ENCODE measurements around the gene DSG4.

Gene DSG4

GRCh38 chr18:31407649-31408048 is 31.1 kb downstream of the DSG4 start:
- no peaks in the 10 kb centered on the region for H3K36me3 ChIP-seq (ENCODE audit: control insufficient read depth in 2 of 2, insufficient read depth in 1 of 2, low read length in 2 of 2)
- H3K9me3 ChIP-seq (ENCODE audit: control insufficient read depth, insufficient read depth, low read depth, low read length), result no peaks in the 10 kb centered on the region
- H3K4me1 ChIP-seq (ENCODE audit: control insufficient read depth, insufficient read depth, low read length), result no peaks in the 10 kb centered on the region
- TF ChIP-seq KLF7 (tag by site-specific recombination; IDR thresholded peaks at IDR 0.05; ENCODE audit: borderline replicate concordance) (no peak), SP7 (tag by site-specific recombination; IDR thresholded peaks at IDR 0.05) (no peak), SCRT1 (tag by site-specific recombination; IDR thresholded peaks at IDR 0.05; ENCODE audit: borderline replicate concordance) (no peak)
- ChIA-PET POLR2A (no interaction called here), CTCF (interaction anchor here (2.3 kb wide), 1 partner anchor 16 kb away, joined by 14 read pairs; no protein-coding TSS in a partner anchor)
- H3K4me3 ChIP-seq (ENCODE audit: low read depth, low read length), result no peak overlapping the region
- H3K27ac ChIP-seq (ENCODE audit: extremely low read depth, low read depth, low read length), result no peak overlapping the region

GRCh38 chr18:31409276-31409675 is 32.7 kb downstream of the DSG4 start:
- POLR2A ChIA-PET, result no interaction called here
- H3K9me3 ChIP-seq (ENCODE audit: control insufficient read depth, insufficient read depth, low read depth, low read length), result no peaks in the 10 kb centered on the region
- CTCF ChIA-PET, result interaction anchor here (2.3 kb wide), 1 partner anchor 15 kb away, joined by 14 read pairs; no protein-coding TSS in a partner anchor
- H3K4me1 ChIP-seq (ENCODE audit: control insufficient read depth, insufficient read depth, low read length), result no peaks in the 10 kb centered on the region
- TF ChIP-seq ZNF48 (tag by site-specific recombination; IDR thresholded peaks at IDR 0.05) (no peak), HOXC10 (CRISPR knock-in tag; IDR thresholded peaks at IDR 0.05) (no peak), KLF9 (tag by site-specific recombination; IDR thresholded peaks at IDR 0.05; ENCODE audit: low read depth) (no peak), ZNF341 (tag by site-specific recombination; IDR thresholded peaks at IDR 0.05; ENCODE audit: low read depth) (no peak), ZNF837 (tag by site-specific recombination; IDR thresholded peaks at IDR 0.05) (no peak), ZNF747 (tag by site-specific recombination; IDR thresholded peaks at IDR 0.05) (no peak), ZNF121 (tag by site-specific recombination; IDR thresholded peaks at IDR 0.05) (no peak)
- H3K4me3 ChIP-seq (ENCODE audit: low read depth, low read length), result no peak overlapping the region
- H3K36me3 ChIP-seq (ENCODE audit: control insufficient read depth in 2 of 2, insufficient read depth in 1 of 2, low read length in 2 of 2), result no peaks in the 10 kb centered on the region
- H3K27ac ChIP-seq (ENCODE audit: extremely low read depth, low read depth, low read length), result no peak overlapping the region

- no peak overlapping the region for H3K4me3 ChIP-seq (ENCODE audit: low read depth, low read length)
- TF ChIP-seq ZNF37A (tag by site-specific recombination; IDR thresholded peaks at IDR 0.05) (no peak), OVOL3 (tag by site-specific recombination; IDR thresholded peaks at IDR 0.05) (no peak), ZNF211 (tag by site-specific recombination; IDR thresholded peaks at IDR 0.05; ENCODE audit: low read depth) (no peak), ZNF518A (tag by site-specific recombination; conservative IDR thresholded peaks at IDR 0.05; ENCODE audit: low read depth) (no peak), SP7 (tag by site-specific recombination; IDR thresholded peaks at IDR 0.05) (no peak), GFI1B (tag by site-specific recombination; IDR thresholded peaks at IDR 0.05) (no peak), ZBTB44 (tag by site-specific recombination; IDR thresholded peaks at IDR 0.05) (no peak), ZBTB21 (tag by site-specific recombination; IDR thresholded peaks at IDR 0.05) (no peak), ZNF19 (tag by site-specific recombination; IDR thresholded peaks at IDR 0.05; ENCODE audit: low read depth) (no peak), SCRT2 (tag by site-specific recombination; IDR thresholded peaks at IDR 0.05) (no peak), AEBP2 (tag by site-specific recombination; IDR thresholded peaks at IDR 0.05; ENCODE audit: borderline replicate concordance) (no peak), KLF1 (tag by site-specific recombination; IDR thresholded peaks at IDR 0.05) (no peak), ZNF76 (tag by site-specific recombination; IDR thresholded peaks at IDR 0.05; ENCODE audit: borderline replicate concordance, low read depth) (no peak)
- ChIA-PET CTCF (interaction anchor here (0.9 to 1.8 kb wide), 3 partner anchors 10 to 13 kb away, joined by 3 to 7 read pairs (median 3); no protein-coding TSS in a partner anchor), POLR2A (no interaction called here)
- H3K36me3 ChIP-seq (ENCODE audit: control insufficient read depth in 2 of 2, insufficient read depth in 1 of 2, low read length in 2 of 2), result no peaks in the 10 kb centered on the region
- H3K27ac ChIP-seq (ENCODE audit: extremely low read depth, low read depth, low read length), result no peak overlapping the region
- H3K4me1 ChIP-seq (ENCODE audit: control insufficient read depth, insufficient read depth, low read length), result no peaks in the 10 kb centered on the region
- no peaks in the 10 kb centered on the region for H3K9me3 ChIP-seq (ENCODE audit: control insufficient read depth, insufficient read depth, low read depth, low read length)
Measured at GRCh38 chr18:31410716-31411483, 34.3 kb downstream of the DSG4 start.
